Neural progenitor cell (in vitro differentiated cells): ENCODE measurements around the gene GALNT2. TPM values are rescaled to one million over a fixed set of nuclear protein-coding genes. Genes with fewer than 3 reads are reported as not detected.
A peak's percentile ranks its signal among the peaks of the same experiment; 100 is the strongest.

ENCODE experiments used
- DNase-seq: peaks from one replicate; pipeline ENCODE4 v3.0.0-alpha.2; 2016; ENCODE audit warnings: low spot score
- H2AFZ ChIP-seq: fragments of 200-600 bp; sonication (generic); replicated peaks from 2 replicates; pipeline ENCODE4 v1.6.1; 2016; ENCODE audit warnings: antibody characterized with exemption
- H3F3A ChIP-seq: fragments of 200-600 bp; sonication (generic); 2 replicates; pipeline ENCODE4 v1.6.1; 2016; ENCODE audit warnings: antibody characterized with exemption, low read depth
- H3K27ac ChIP-seq: fragments of 200-600 bp; sonication (generic); 2 replicates; pipeline ENCODE4 v1.5.1; 2016; ENCODE audit warnings: mild to moderate bottlenecking
- H3K27me3 ChIP-seq: fragments of 200-600 bp; sonication (generic); 2 replicates; pipeline ENCODE4 v1.6.1; 2016; ENCODE audit warnings: mild to moderate bottlenecking, moderate library complexity
- H3K36me3 ChIP-seq: fragments of 200-600 bp; sonication (generic); 2 replicates; pipeline ENCODE4 v1.5.1; 2016
- H3K4me1 ChIP-seq: fragments of 200-600 bp; sonication (generic); 2 replicates; pipeline ENCODE4 v1.6.1; 2016; ENCODE audit warnings: mixed run types
- H3K4me2 ChIP-seq: fragments of 200-600 bp; sonication (generic); 2 replicates; pipeline ENCODE4 v1.6.1; 2016
- H3K4me3 ChIP-seq: fragments of 200-600 bp; sonication (generic); 2 replicates; pipeline ENCODE4 v1.5.1; 2016
- H3K79me2 ChIP-seq: fragments of 200-600 bp; sonication (generic); 2 replicates; pipeline ENCODE4 v1.6.1; 2016; ENCODE audit warnings: low read depth
- H3K9ac ChIP-seq: fragments of 200-600 bp; sonication (generic); 2 replicates; pipeline ENCODE4 v1.6.1; 2016
- H3K9me3 ChIP-seq: fragments of 200-600 bp; sonication (generic); 2 replicates; pipeline ENCODE4 v1.5.1; 2016; ENCODE audit warnings: low read depth
- H4K20me1 ChIP-seq: fragments of 200-600 bp; sonication (generic); 2 replicates; pipeline ENCODE4 v1.6.1; 2016; ENCODE audit warnings: low read depth
- H3K27ac Mint-ChIP-seq: 3 replicates; pipeline ENCODE4 v1.8.0; 2021; ENCODE audit warnings: mixed read lengths
- H3K27me3 Mint-ChIP-seq: 2 replicates; pipeline ENCODE4 v1.8.0; 2022; ENCODE audit warnings: low read depth, mild to moderate bottlenecking, inconsistent platforms, moderate library complexity, mixed read lengths; ENCODE audit not compliant: insufficient read depth
- H3K36me3 Mint-ChIP-seq: 3 replicates; pipeline ENCODE4 v1.8.0; 2021; ENCODE audit warnings: mixed read lengths
- H3K4me1 Mint-ChIP-seq: 3 replicates; pipeline ENCODE4 v1.8.0; 2021; ENCODE audit warnings: mixed read lengths
- H3K4me3 Mint-ChIP-seq: 3 replicates; pipeline ENCODE4 v1.8.0; 2021; ENCODE audit warnings: mild to moderate bottlenecking, moderate library complexity, mixed read lengths
- H3K9me3 Mint-ChIP-seq: 3 replicates; pipeline ENCODE4 v1.8.0; 2020; ENCODE audit warnings: mixed read lengths
- CTCF ChIP-seq: fragments of 200-600 bp; sonication (generic); IDR thresholded peaks from 2 replicates; pipeline ENCODE4 v1.5.1; 2017; ENCODE audit warnings: antibody characterized with exemption, mild to moderate bottlenecking
- EZH2 ChIP-seq: fragments of 200-600 bp; sonication (generic); IDR thresholded peaks from 2 replicates; pipeline ENCODE4 v1.6.1; 2017; ENCODE audit warnings: antibody characterized with exemption, mild to moderate bottlenecking, moderate library complexity
- EZH2phosphoT487 ChIP-seq: fragments of 200-600 bp; sonication (generic); IDR thresholded peaks from 2 replicates; pipeline ENCODE4 v1.6.1; 2017; ENCODE audit warnings: antibody characterized with exemption
- total RNA-seq: library from RNA; depleted of rRNA; stranded (reverse); fragments of >200 nt; gene quantifications from 2 replicates; pipeline ENCODE4 v1.2.3, GENCODE V29; 2015; ENCODE audit warnings: low replicate concordance

Gene GALNT2
- total RNA-seq, 1 donor from 2014 or later = 37.6 TPM

DNA sequence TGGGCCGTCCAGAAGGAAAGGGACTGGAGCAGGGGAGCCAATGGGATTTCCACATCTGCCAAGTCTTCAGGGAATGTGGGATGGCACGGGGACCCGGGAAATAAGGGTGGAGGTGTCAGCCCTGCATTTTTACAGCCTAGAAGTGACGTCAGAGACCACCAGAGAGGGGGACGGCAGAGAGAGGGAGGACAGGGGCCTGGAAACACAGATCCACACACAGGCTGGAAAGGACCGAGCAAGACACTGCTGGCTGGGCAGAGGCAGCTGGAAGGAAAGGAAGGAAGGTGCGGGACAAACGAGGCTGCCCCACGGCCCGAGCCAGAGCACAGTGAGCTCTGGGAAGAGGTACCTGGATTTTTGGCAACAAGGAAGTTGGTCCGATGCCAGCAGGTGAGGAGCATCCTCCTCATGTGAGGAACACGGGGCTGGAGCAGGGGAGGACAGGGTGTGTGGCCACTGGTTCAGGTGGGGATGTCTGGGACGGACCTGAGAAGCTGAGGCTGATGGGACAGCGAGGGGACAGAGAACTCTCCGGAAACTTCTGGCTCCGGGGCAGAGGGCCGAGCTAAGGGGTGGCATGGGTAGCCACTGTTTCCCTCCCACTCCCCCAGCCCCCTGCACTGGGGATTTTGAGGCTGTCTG lies 220.8 kb downstream of the GALNT2 start:
- Histone ChIP-seq H3K79me2 (no peaks in the 10 kb centered on the region), H3K9ac (no peak overlapping the region), H2AFZ (no peak overlapping the region), H3K27ac (no peak overlapping the region), H3F3A (peaks cover 3% of the 10 kb centered on the region), H3K36me3 (no peaks in the 10 kb centered on the region), H3K27me3 (peaks cover 10% of the 10 kb centered on the region), H3K4me2 (no peak overlapping the region), H3K4me1 (peaks cover 13% of the 10 kb centered on the region), H4K20me1 (no peaks in the 10 kb centered on the region), H3K9me3 (no peaks in the 10 kb centered on the region), H3K4me3 (no peak overlapping the region)
- Mint-ChIP-seq H3K27me3 (peaks cover 4% of the 10 kb centered on the region), H3K36me3 (peaks cover 8% of the 10 kb centered on the region), H3K4me3 (no peak overlapping the region), H3K4me1 (peaks cover 28% of the 10 kb centered on the region), H3K27ac (peak overlapping the region; percentile 62), H3K9me3 (peaks cover 3% of the 10 kb centered on the region)
- no peak for DNase-seq
- TF ChIP-seq EZH2phosphoT487 (no peak), EZH2 (no peak)

GRCh38 chr1:230288641-230289349 lies 221.8 kb downstream of the GALNT2 start:
- H3K36me3 ChIP-seq = no peaks in the 10 kb centered on the region
- peaks cover 4% of the 10 kb centered on the region for H3K27me3 Mint-ChIP-seq
- no peak overlapping the region for H3K27ac ChIP-seq
- H3K27me3 ChIP-seq = peaks cover 11% of the 10 kb centered on the region
- H3K9me3 ChIP-seq = no peaks in the 10 kb centered on the region
- peaks cover 8% of the 10 kb centered on the region for H3K36me3 Mint-ChIP-seq
- no peak for TF ChIP-seq EZH2
- no peak for TF ChIP-seq CTCF
- no peak for TF ChIP-seq EZH2phosphoT487
- peaks cover 23% of the 10 kb centered on the region for H3K4me1 ChIP-seq
- H3K4me3 ChIP-seq = no peak overlapping the region
- peaks cover 38% of the 10 kb centered on the region for H3K4me1 Mint-ChIP-seq
- no peak for DNase-seq
- H3K4me3 Mint-ChIP-seq = no peak overlapping the region
- no peaks in the 10 kb centered on the region for H3K79me2 ChIP-seq
- peaks cover under 1% of the 10 kb centered on the region for H3K9me3 Mint-ChIP-seq
- H2AFZ ChIP-seq = no peak overlapping the region
- no peak overlapping the region for H3K27ac Mint-ChIP-seq
- no peaks in the 10 kb centered on the region for H4K20me1 ChIP-seq
- H3F3A ChIP-seq = peaks cover 3% of the 10 kb centered on the region
- no peak overlapping the region for H3K9ac ChIP-seq
- no peak overlapping the region for H3K4me2 ChIP-seq

GRCh38 chr1:230289350-230289644 lies 222.3 kb downstream of the GALNT2 start:
- peaks cover 23% of the 10 kb centered on the region for H3K4me1 ChIP-seq
- no peak for DNase-seq
- no peaks in the 10 kb centered on the region for H3K9me3 Mint-ChIP-seq
- no peak overlapping the region for H3K9ac ChIP-seq
- peaks cover 8% of the 10 kb centered on the region for H3K36me3 Mint-ChIP-seq
- H2AFZ ChIP-seq = no peak overlapping the region
- peaks cover 41% of the 10 kb centered on the region for H3K4me1 Mint-ChIP-seq
- no peaks in the 10 kb centered on the region for H4K20me1 ChIP-seq
- H3F3A ChIP-seq = peaks cover 3% of the 10 kb centered on the region
- TF ChIP-seq EZH2 = no peak
- no peak for TF ChIP-seq EZH2phosphoT487
- no peak for TF ChIP-seq CTCF
- no peaks in the 10 kb centered on the region for H3K9me3 ChIP-seq
- no peak overlapping the region for H3K27ac Mint-ChIP-seq
- no peak overlapping the region for H3K27ac ChIP-seq
- H3K79me2 ChIP-seq = no peaks in the 10 kb centered on the region
- H3K36me3 ChIP-seq = no peaks in the 10 kb centered on the region
- peaks cover 4% of the 10 kb centered on the region for H3K27me3 Mint-ChIP-seq
- H3K4me3 Mint-ChIP-seq = no peak overlapping the region
- no peak overlapping the region for H3K4me2 ChIP-seq
- no peak overlapping the region for H3K4me3 ChIP-seq
- H3K27me3 ChIP-seq = peaks cover 11% of the 10 kb centered on the region
